ENCODE measurements around the gene NTM.

Gene NTM

GRCh38 chr11:131845255-131845654 is 474.8 kb downstream of the NTM start:
- DNase-seq: no peak

DNA sequence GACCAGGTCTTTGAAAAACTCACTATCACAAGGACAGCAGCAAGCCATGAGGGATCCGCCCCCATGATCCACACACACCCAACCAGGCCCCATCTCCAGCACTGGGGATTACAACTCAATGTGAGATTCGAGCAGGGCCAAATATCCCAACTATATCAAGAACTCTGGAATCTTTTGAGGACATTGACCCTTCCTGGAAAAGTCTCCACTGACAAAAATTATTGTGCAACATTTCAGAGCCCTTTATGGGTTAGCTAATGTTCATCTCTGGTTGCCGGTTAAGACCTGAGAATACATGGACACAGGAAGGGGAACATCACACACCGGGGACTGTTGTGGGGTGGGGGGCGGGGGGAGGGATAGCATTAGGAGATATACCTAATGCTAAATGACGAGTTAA is 479.1 kb downstream of the NTM start:
- DNase-seq: no peak

DNA sequence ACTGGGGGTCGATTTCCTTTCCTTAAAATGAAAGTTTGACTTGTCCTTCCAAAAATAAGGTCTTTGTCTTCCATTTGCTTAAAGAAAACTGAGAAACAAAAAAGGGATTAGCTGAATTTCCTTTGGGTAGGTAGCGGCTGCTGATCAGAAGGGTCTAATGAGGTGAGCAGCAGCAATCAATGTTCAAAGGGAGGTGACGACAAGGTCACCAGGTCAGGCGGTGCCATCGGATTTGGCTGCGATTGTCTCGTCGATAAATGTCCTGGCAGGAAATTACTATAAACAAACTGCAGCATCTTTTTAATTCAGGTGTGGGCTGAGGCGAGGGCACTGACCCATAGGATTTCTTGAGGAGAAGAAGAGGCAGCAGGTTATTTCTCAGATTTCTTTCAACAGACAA is 480.1 kb downstream of the NTM start:
- no peak for DNase-seq

GRCh38 chr11:131851964-131852755 is 481.7 kb downstream of the NTM start:
- DNase-seq: no peak

DNA sequence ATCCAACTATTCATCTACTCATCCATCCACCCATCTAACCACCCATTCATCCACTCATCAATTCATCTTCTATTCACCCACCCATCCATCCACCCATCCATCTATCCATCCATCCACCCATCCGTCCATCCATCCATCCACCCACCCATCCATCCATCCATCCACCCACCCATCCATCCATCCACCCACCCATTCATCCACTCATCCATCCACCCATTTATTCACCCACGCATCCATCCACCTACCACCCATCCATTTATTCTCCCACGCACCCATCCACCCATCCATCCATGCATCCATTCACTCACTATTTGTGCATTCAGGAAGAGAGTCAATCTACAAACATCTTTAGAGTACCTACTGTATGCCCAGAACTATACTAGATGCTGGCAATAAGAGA is 482.3 kb downstream of the NTM start:
- no peak for DNase-seq

GRCh38 chr11:131854391-131854790 is 484.0 kb downstream of the NTM start:
- no peak for DNase-seq

DNA sequence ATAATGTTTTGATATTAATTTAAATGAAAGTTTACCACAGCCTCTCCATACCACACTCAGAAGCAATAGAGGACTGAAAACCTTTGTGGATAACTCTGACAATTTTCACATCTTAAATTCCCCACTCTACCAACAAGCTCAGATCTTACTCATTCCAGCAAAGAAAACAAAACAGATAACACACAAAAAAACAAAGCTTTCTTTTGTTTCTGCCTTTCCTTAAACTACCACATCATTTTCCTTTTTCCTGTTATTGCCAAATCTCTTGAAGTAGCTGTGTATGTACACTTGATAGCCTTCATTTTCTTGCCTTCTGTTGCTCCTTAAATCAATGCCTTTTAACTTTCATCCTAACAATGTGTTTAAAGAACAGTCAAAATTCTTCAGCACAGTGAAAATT is 484.9 kb downstream of the NTM start:
- no peak for DNase-seq

DNA sequence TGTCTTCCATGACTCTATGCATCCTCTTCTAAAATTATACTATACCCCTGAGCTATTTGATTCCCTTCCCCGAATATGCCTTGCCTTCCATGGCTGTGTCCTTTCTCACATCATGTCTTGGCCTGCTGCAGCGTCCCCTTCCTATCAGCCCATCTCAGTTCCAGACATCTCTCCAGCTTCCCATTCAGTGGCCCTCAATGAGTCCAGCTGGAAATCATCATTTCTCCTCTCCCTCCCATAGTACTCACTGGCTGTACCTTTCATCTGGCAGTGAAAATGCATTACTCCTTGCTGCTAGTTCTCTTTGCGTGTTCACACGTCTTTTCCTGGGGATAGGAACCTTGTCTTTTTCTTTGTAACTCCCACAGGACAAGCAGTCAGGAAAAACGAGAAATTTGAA is 486.8 kb downstream of the NTM start:
- DNase-seq: no peak

DNA sequence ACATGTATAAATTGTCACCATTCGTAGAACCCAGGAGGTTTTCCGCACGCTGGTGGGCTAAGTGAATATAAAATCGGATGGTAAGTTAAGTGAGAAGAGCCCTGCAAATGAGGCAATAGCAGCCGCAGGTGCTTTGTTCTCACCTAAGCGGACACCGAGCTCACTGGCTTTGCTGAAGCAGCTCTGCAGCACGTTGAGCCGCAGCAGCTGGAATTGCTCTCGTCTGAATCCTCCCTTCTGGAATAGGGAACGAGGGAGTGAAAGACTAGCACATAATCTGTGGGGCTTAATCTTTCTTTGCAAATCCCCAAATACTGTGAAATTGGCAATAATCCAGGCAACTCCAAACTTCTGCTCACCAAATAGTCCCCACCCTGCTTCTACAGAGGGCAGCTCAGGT is 488.1 kb downstream of the NTM start:
- no peak for DNase-seq

- no peak for DNase-seq
Observed at GRCh38 chr11:131859538-131860210, 489.3 kb downstream of the NTM start.

- no peak for DNase-seq
Observed at GRCh38 chr11:131864228-131864627, 493.8 kb downstream of the NTM start.

DNA sequence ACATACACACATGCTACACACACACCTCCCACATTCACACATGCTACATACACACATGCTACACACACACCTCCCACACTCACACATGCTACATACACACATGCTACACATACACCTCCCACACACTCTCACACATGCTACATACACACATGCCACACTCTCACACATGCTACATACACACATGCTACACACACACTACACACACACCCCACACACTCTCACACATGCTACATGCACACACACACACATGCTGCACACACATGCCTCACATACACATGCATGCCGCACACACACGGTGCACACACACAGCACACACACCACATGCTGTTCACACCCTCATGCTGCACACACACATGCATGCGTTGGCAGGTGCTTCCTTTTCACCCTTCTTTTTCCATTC is 495.4 kb downstream of the NTM start:
- DNase-seq: no peak

GRCh38 chr11:131866535-131867400 is 496.4 kb downstream of the NTM start:
- DNase-seq: no peak

DNA sequence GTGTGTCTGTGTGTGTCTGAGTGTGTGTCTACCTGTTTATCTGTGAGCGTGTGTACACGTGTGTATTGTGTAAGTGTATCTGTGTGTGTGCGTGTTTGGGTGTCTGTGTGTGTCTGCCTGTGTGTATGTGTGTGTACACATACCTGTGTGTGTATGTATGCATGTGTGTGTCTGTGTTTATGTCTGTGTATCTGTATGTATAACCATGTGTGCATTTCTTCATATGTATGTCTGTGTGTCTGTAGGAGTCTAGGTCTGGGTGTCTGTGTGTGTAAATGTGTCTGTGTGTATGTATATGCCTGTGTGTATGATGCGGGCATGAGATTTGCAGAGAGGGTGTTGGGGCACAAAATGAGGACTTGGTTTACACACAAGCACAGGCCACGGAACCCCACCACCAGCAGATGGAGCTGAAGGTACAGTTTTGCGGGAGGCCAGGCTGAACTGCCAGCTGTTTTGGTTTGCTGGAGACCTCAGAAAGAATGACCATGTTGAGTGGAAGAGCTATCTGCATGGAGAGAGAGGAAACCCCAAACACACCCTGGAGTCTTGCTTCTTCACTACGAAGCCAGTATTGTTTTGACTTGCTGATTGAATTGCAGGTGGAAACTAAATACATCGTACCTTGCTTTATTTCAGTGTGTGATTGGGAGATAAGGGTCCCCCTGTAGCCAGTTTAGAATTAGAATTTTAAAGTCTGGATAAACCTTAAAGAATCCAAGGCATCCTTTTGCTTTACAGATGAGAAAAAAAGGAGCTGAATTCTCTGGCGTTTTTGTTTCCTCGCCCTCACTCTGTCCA is 497.2 kb downstream of the NTM start:
- peak; percentile 46 for DNase-seq

- DNase-seq: no peak
Observed at GRCh38 chr11:131868629-131869507, 498.5 kb downstream of the NTM start.

DNA sequence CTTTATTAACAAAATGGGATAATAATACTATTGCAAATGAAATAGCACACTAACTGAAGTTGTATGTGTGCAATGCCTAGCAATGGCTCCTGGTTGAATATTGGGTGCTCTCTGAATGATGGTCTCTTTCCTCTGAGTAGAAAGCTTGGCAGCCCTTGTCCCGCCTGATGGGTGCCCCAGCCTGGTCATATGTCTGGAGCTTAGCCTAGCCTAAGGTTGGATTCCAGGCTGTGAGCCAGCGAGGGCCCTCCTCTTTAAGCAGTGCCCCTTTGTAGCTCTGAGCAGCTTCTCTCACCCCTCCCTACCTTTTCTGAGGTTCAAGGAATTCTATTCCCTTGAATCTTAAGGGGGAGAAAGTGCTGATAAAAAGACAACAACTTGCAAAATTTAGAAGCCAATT is 499.9 kb downstream of the NTM start:
- no peak for DNase-seq

DNA sequence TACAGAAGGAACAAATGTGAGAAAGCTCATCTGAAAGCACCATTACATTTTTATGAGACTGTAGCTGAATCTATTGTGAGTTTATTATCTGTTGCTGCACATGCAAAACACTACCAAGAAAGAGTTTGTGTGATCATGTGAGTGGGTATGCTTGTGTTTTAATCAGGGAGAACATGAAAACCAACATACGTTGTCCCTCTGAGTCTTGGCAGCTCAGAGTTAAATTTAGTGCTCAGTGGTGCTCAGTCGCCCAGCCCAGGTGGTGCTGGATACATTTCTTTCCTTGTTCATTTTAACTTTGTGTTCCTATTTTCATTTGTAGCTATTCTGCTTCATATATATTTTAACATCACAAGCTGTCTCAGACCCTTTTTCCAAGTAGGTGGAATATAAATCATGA is 500.6 kb downstream of the NTM start:
- DNase-seq: no peak

DNA sequence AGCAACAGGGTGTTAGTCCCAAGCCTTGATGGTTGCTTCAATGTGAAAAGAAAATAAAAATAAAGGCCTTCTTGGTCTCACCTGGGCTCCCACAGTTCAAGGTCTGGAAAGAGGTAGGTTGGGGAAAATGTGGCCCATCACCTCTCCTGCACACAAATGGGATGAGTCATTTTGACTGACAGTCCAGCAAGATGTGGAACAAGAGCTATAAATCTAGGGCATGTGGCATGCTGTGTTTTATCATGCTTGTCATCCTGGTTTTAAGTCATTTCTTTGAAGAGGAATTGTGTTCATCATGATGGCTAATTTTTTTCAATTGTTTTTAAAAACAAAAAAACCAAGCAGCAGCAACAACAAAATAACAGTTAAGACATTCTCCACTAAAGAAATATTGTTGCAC is 503.7 kb downstream of the NTM start:
- DNase-seq: no peak

DNA sequence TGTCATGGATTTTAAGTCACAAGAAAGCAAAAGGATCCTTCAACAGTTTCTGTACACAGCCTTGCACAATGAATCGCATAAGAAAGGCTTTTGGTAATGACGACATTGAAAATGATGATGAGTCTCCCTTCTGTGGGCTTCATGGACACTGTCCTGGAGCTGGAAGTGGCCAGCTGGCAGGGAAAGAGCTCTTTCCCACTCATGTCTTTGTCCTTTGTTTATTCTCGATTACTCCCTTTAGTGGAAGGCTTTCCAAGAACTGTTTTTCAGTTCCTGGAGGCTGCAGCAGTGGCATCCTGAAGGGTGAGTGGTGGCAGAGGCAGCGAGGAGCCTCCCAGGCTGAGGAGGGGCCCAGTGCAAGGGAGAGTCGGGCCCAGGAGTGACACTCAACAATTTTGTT is 505.2 kb downstream of the NTM start:
- DNase-seq: no peak

GRCh38 chr11:131877246-131877942 is 507.0 kb downstream of the NTM start:
- no peak for DNase-seq

DNA sequence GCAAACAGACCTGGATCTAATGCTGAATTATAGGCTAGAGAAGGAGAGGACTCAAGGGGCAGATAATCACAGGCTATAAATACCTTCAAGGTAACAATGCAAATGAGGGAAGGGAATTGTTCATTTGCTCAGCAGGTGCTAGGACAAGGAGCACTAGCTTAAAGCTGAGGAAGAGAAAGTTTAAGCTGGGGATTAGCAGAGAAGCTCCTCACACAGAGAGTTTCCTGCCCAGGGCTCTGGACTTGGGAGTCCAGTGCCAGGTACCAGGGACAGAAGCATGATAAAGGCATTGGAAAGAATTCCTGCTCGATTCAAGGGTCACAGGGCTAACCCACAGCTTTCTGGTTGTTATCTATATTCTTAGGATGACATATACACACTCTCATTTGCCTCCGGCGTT is 509.9 kb downstream of the NTM start:
- DNase-seq: no peak
